ENCODE results near the gene DPM1.

Gene DPM1

GRCh38 chr20:50932691-50933280 lies 25.5 kb downstream of the DPM1 start:
- in situ Hi-C loops (cut with HindIII; ENCODE audit: low pct_unique_long_range_greater_than_20kb, low sequenced_read_pairs), result no loop called here
- no peak for TF ChIP-seq JUND (IDR thresholded peaks at IDR 0.05; ENCODE audit: low read depth)
- DNase-seq (ENCODE audit: low read depth in 1 of 2, low spot score in 1 of 2), result no peak

- in situ Hi-C loops (cut with HindIII; ENCODE audit: low pct_unique_long_range_greater_than_20kb, low sequenced_read_pairs), result no loop called here
- no peak for TF ChIP-seq JUND (IDR thresholded peaks at IDR 0.05; ENCODE audit: low read depth)
- DNase-seq (ENCODE audit: low read depth in 1 of 2, low spot score in 1 of 2), result no peak
Observed at GRCh38 chr20:50932016-50932485, 26.3 kb downstream of the DPM1 start.

GRCh38 chr20:50931306-50932015 lies 26.9 kb downstream of the DPM1 start, which contains the start of gene ADNP:
ADNP (minus strand) TSS chr20:50931437; CDS start chr20:50903996, 27,441 bp downstream.
- in situ Hi-C loops (cut with HindIII; ENCODE audit: low pct_unique_long_range_greater_than_20kb, low sequenced_read_pairs), result no loop called here
- DNase-seq (ENCODE audit: low read depth in 1 of 2, low spot score in 1 of 2), result peak; percentile 56 to 95
- 0 out of 2 replicates have a peak, but pooled peaks have one; percentile 38 for TF ChIP-seq JUND (IDR thresholded peaks at IDR 0.05; ENCODE audit: low read depth)

GRCh38 chr20:50930976-50931305 lies 27.4 kb downstream of the DPM1 start:
- in situ Hi-C loops (cut with HindIII; ENCODE audit: low pct_unique_long_range_greater_than_20kb, low sequenced_read_pairs), result no loop called here
- TF ChIP-seq JUND (IDR thresholded peaks at IDR 0.05; ENCODE audit: low read depth), result no peak
- peak in 1 of 2 experiments; percentile 35 for DNase-seq (ENCODE audit: low read depth in 1 of 2, low spot score in 1 of 2)

- peak in 1 of 2 experiments; percentile 30 for DNase-seq (ENCODE audit: low read depth in 1 of 2, low spot score in 1 of 2)
- no peak for TF ChIP-seq JUND (IDR thresholded peaks at IDR 0.05; ENCODE audit: low read depth)
- in situ Hi-C loops (cut with HindIII; ENCODE audit: low pct_unique_long_range_greater_than_20kb, low sequenced_read_pairs), result no loop called here
Observed at GRCh38 chr20:50930139-50930975, 28.0 kb downstream of the DPM1 start.

- DNase-seq (ENCODE audit: low read depth in 1 of 2, low spot score in 1 of 2), result peak; percentile 54 to 98
- in situ Hi-C loops (cut with HindIII; ENCODE audit: low pct_unique_long_range_greater_than_20kb, low sequenced_read_pairs), result no loop called here
- TF ChIP-seq JUND (IDR thresholded peaks at IDR 0.05; ENCODE audit: low read depth), result no peak
Observed at GRCh38 chr20:50929299-50930138, 28.8 kb downstream of the DPM1 start.

- peak; percentile 21 to 58 for DNase-seq (ENCODE audit: low read depth in 1 of 2, low spot score in 1 of 2)
- in situ Hi-C loops (cut with HindIII; ENCODE audit: low pct_unique_long_range_greater_than_20kb, low sequenced_read_pairs), result no loop called here
- no peak for TF ChIP-seq JUND (IDR thresholded peaks at IDR 0.05; ENCODE audit: low read depth)
Observed at GRCh38 chr20:50928469-50928868, 29.9 kb downstream of the DPM1 start.

- in situ Hi-C loops (cut with HindIII; ENCODE audit: low pct_unique_long_range_greater_than_20kb, low sequenced_read_pairs), result no loop called here
- TF ChIP-seq JUND (IDR thresholded peaks at IDR 0.05; ENCODE audit: low read depth), result no peak
- no peak for DNase-seq (ENCODE audit: low read depth in 1 of 2, low spot score in 1 of 2)
Observed at GRCh38 chr20:50926530-50926929, 31.8 kb downstream of the DPM1 start.

- DNase-seq (ENCODE audit: low read depth in 1 of 2, low spot score in 1 of 2), result no peak
- TF ChIP-seq JUND (IDR thresholded peaks at IDR 0.05; ENCODE audit: low read depth), result no peak
- in situ Hi-C loops (cut with HindIII; ENCODE audit: low pct_unique_long_range_greater_than_20kb, low sequenced_read_pairs), result no loop called here
Observed at GRCh38 chr20:50924261-50924920, 33.9 kb downstream of the DPM1 start.

- in situ Hi-C loops (cut with HindIII; ENCODE audit: low pct_unique_long_range_greater_than_20kb, low sequenced_read_pairs), result no loop called here
- peak in 1 of 2 experiments; percentile 41 for DNase-seq (ENCODE audit: low read depth in 1 of 2, low spot score in 1 of 2)
- TF ChIP-seq JUND (IDR thresholded peaks at IDR 0.05; ENCODE audit: low read depth), result no peak
Observed at GRCh38 chr20:50921803-50922501, 36.4 kb downstream of the DPM1 start.

GRCh38 chr20:50920997-50921396 lies 37.3 kb downstream of the DPM1 start:
- DNase-seq (ENCODE audit: low read depth in 1 of 2, low spot score in 1 of 2), result no peak
- in situ Hi-C loops (cut with HindIII; ENCODE audit: low pct_unique_long_range_greater_than_20kb, low sequenced_read_pairs), result no loop called here
- no peak for TF ChIP-seq JUND (IDR thresholded peaks at IDR 0.05; ENCODE audit: low read depth)
